Renal cortical epithelial cell (primary cell): ENCODE results near the gene PARVB. TPM values are rescaled to one million over a fixed set of nuclear protein-coding genes. Genes with fewer than 3 reads are reported as not detected.

Experiments used
- DNase-seq: peaks from one replicate; pipeline ENCODE4 v3.0.0-alpha.2; 2011; ENCODE audit warnings: low read depth
- total RNA-seq: library from RNA; depleted of rRNA; stranded (reverse); fragments of >200 nt; gene quantifications from 2 replicates; pipeline ENCODE4 v1.2.3, GENCODE V29; 2014

The PARVB gene
- total RNA-seq, 1 donor from 2014 or later = 20.3 TPM

DNA sequence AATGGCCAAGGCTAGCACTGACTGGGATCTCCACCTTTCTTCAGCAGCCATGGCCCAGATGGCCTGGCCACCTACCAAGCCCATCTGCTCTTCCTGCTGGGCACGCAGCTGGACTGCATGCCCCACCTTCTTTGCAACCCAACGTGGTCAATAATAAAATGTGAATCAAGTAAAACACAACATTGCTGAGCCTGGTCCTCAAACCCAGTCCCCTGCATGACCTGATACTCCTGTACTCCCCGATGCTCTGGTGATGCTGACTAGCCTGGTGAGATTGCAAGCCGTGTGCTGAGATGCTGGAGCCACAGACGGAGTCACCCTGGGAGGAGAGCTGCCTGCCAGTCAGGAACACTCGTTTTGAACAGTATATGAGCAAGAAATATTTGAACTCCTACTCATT is 190.7 kb downstream of the PARVB start:
- no peak for DNase-seq

DNA sequence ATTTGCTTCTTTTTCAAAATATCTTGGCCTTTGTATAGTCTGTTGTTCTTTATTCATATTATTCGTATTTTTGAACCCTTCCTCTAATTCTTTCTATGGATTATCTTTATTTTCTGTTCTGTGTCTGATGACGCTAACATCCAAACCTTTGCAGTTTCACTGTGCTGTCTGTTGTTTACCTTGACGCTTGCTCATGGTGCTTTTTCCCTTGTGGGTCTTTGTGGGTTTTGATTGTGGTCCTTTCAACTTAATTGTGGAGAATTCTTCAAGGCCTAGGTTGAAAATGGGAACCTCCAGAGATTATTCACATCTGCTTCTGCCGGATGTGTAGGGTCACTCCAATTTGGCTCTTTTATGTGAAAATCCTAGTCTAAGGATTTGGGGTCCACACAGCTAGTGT is 191.2 kb downstream of the PARVB start:
- no peak for DNase-seq

DNA sequence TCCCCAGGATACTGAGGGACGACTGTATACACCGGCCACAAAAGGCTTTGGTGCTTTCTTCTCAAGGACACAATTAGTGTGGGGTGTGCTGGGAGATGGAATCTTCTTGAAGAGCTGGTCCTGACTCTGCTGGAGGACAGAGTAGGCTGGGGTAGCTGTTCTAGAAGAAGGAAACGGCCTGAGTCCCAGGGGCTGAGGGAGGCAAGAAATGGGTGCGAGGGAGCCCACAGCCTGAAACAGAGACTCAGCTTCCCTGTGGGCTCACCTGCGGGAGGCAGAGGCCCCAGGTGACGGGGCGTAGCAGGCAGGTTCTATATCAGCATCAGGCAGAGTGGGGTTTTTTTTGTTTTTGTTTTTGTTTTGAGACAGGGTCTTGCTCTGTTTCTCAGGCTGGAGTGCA is 193.2 kb downstream of the PARVB start:
- no peak for DNase-seq

DNA sequence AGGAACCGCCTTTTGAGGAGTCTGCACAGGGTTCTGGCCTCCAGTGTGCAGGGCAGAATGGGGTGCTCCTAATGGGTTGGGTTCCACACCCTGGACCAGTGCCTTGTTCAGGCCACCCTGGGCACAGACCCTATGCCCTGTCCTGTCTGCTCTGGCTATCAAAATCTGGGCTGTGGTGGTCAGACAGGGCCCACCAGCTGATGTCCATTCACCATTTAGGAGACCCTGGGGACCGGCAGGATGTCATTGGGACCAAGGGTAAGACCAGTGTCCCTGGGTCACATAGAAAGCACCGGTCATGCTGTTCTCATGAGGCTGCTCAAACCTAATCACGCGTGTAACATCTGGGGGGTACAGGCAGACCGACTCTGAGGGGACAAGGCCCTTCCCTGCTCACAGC is 194.0 kb downstream of the PARVB start:
- no peak for DNase-seq

DNA sequence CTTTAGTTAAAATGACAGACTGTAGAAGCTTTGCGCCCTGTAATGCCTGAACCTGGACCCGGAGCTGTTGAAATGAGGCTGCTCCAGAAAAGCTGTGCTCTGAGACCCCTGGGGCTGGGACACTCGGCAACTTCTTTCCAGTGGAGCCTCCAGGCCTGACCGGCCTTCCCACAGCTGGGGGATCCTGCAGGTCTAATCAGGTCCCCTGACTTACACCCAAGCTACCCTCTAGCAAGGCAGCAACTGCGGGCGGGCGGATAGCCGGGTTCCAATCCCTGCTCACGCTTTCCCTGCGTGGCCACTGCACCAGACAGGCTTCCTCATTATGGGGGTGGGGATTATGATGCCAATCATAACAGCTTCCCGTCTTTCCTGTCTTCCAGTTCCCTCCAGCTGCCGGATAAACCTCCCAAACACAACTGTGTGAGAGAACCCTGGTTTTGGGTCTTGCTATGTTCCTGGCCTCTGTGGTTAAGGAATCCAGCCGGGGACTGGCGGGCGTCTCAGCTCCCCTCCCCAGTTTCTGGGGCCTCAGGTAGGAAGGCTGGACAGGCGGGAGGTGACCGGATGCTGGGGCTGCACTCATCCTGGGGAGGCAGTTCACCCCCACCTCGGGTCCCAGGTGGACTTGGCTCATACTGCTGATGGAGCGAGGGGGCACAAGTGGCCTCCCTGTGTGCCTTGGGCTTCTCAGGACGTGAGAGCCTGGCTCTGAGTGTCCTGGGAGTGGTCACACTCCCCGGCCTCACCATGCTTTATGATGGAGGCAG is 195.2 kb downstream of the PARVB start:
- DNase-seq = no peak

DNA sequence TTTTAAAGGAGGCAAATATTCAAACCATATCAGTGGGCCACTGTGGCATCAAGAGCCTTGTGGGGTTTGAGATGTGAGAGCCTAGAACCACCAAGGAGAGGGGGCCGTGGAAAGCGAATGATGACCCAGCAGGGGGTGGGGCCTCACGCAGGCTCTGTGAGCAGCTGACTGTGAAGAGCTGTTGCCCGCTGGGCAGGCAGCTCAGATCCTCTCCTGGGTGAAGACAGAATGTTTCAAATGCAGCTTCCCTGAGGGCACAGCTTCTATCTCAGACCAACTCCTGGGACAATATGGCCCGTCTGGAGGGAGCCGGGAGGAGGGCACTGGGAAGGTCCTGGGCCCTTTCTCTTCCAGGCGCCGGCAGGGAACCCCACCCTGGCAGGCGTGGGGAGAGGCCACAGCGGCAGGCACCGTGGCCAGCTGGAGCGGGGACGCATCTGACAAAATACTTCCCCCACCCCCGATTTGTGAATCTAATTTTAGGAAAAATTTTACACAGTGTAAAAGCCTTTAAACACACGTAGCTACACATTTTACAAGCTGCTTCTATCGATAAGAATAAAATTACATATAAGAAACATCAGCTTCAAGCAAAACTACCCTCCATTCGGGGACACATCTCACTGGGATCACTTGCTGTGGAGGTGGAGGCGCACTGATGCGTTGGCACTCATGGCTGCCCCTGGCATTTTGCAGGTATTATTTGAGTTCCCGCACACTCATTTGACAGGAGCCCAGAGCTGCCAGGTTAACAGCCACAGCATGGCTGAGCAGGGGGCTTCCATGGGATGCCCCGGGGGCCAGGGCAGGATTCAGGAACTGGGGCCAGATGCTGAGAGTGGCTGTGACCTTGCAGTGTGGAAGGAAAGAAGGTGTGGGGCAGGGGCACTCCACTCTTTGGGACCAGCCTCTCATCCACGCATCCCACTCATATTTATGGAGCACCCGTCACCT is 196.9 kb downstream of the PARVB start:
- no peak for DNase-seq

DNA sequence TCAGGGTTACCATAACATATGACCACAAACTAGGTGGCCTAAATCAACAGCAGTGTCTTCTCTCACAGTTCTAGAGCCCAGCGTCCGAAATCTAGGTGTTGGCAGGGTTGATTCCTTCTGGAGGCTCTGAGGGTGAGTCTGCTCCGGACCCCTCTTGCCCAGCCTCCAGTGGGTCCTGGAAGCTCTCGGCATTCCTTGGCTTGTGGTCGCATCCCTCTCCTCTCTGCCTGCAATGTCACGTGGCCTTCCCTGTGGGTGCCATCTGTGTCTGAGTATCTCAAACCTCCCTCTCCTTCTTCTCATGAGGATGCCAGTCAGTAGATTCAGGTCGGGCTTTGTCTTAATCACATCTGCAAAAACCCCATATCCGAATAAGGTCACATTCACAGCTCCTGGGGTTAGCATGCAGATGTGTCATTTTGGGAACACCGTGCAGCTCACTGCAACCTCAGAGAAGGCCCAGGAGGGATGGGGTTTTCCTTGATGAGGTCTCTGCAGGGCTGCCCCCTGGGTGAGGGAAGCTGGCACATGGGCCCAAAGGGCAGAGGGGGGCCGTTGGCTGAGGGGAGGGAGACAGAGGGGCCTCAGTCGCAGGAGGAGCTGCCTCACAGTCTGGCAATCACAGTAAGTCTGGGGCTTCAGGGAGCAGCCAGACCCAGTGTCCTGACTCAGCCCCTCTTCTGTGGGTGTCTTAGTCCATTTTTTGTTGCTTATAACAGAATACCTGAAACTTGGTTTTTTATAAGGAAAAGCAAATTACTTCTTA is 197.8 kb downstream of the PARVB start:
- no peak for DNase-seq

Other genes starting within 250 kb of the PARVB start
- 0.69 and 8.4 TPM in 2 replicates for gene EFCAB6, start 212.0 kb upstream of the PARVB start, total RNA-seq
- gene SULT4A1, start 161.8 kb upstream of the PARVB start, total RNA-seq = 0.50 TPM in 1 of 2 replicates, not detected in the other
- gene PNPLA5, start 132.3 kb upstream of the PARVB start, total RNA-seq = not detected in 2 replicates
- gene PNPLA3, start 100.5 kb upstream of the PARVB start, total RNA-seq = 0.80 and 3.0 TPM in 2 replicates
- 35.1 and 57.6 TPM in 2 replicates for gene SAMM50, start 68.9 kb upstream of the PARVB start, total RNA-seq
- not detected in 2 replicates for gene PARVG, start 156.6 kb downstream of the PARVB start, total RNA-seq